GM23338 (cell line): ENCODE results near the gene RAD51B.

Source experiments
- CTCF ChIP-seq, 2 experiments: fragments of 200-600 bp in 1 of 2; sonication (generic) in 1 of 2; conservative IDR thresholded peaks; 2 replicates each; pipeline versions ENCODE4 v1.5.1 to v1.6.1; 2016 to 2017; ENCODE audit warnings: antibody characterized with exemption in 2 of 2, low read depth in 2 of 2, mild to moderate bottlenecking in 2 of 2, moderate library complexity in 1 of 2
- EZH2 ChIP-seq: fragments of 200-600 bp; sonication (generic); IDR thresholded peaks from one replicate; pipeline ENCODE4 v1.8.0; 2017; ENCODE audit warnings: antibody characterized with exemption, mild to moderate bottlenecking, low read depth; ENCODE audit not compliant: unreplicated experiment
- JUNB ChIP-seq: IDR thresholded peaks from one replicate; pipeline ENCODE4 v1.6.1; 2016; ENCODE audit warnings: antibody characterized with exemption; ENCODE audit not compliant: unreplicated experiment
- POLR2AphosphoS5 ChIP-seq: IDR thresholded peaks from 2 replicates; pipeline ENCODE4 v1.6.1; 2016; ENCODE audit warnings: antibody characterized with exemption, low read depth
- STAT1 ChIP-seq: IDR thresholded peaks from one replicate; pipeline ENCODE4 v1.6.1; 2016; ENCODE audit warnings: antibody characterized with exemption; ENCODE audit not compliant: unreplicated experiment
- ZNF114 ChIP-seq: fragments of 250-450 bp; sonication (Bioruptor Pico); IDR thresholded peaks from 2 replicates; pipeline ENCODE4 v1.5.0; 2020; ENCODE audit warnings: mild to moderate bottlenecking, moderate library complexity
- TF ChIP-seq, protein P1 (sequence below): IDR thresholded peaks from one replicate; pipeline ENCODE4 v1.6.1; 2018; ENCODE audit warnings: antibody characterized with exemption; ENCODE audit not compliant: unreplicated experiment

GRCh38 chr14:68427550-68427890 lies 607.9 kb downstream of the RAD51B start:
- TF ChIP-seq CTCF (conservative IDR thresholded peaks at IDR 0.05; ENCODE audit: low read depth in 2 of 2), result no peak
- TF ChIP-seq POLR2AphosphoS5, result no peak
- TF ChIP-seq, protein P1, sequence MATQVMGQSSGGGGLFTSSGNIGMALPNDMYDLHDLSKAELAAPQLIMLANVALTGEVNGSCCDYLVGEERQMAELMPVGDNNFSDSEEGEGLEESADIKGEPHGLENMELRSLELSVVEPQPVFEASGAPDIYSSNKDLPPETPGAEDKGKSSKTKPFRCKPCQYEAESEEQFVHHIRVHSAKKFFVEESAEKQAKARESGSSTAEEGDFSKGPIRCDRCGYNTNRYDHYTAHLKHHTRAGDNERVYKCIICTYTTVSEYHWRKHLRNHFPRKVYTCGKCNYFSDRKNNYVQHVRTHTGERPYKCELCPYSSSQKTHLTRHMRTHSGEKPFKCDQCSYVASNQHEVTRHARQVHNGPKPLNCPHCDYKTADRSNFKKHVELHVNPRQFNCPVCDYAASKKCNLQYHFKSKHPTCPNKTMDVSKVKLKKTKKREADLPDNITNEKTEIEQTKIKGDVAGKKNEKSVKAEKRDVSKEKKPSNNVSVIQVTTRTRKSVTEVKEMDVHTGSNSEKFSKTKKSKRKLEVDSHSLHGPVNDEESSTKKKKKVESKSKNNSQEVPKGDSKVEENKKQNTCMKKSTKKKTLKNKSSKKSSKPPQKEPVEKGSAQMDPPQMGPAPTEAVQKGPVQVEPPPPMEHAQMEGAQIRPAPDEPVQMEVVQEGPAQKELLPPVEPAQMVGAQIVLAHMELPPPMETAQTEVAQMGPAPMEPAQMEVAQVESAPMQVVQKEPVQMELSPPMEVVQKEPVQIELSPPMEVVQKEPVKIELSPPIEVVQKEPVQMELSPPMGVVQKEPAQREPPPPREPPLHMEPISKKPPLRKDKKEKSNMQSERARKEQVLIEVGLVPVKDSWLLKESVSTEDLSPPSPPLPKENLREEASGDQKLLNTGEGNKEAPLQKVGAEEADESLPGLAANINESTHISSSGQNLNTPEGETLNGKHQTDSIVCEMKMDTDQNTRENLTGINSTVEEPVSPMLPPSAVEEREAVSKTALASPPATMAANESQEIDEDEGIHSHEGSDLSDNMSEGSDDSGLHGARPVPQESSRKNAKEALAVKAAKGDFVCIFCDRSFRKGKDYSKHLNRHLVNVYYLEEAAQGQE, result no peak
- no peak for TF ChIP-seq EZH2
- no peak for TF ChIP-seq JUNB
- no peak for TF ChIP-seq STAT1
- TF ChIP-seq ZNF114, result no peak
